MM.1S (cell line): ENCODE data around the gene CHFR.
"Not testable (repeated sequence)": the region's sequence is repeated elsewhere in the genome, so short reads cannot be mapped to it uniquely, and the experiment has no call there.

Source experiments
- DNase-seq: peaks from one replicate; pipeline ENCODE4 v3.0.0-alpha.2; 2015
- H2AFZ ChIP-seq: fragments of 300-600 bp; sonication (generic); 2 replicates; pipeline ENCODE4 v1.6.0; 2016; ENCODE audit warnings: antibody characterized with exemption, low read length
- H3F3A ChIP-seq: fragments of 300-600 bp; sonication (generic); 2 replicates; pipeline ENCODE4 v1.6.1; 2016; ENCODE audit warnings: mild to moderate bottlenecking, antibody characterized with exemption, low read length, moderate library complexity, mixed read lengths; ENCODE audit not compliant: insufficient read depth
- H3K27ac ChIP-seq: fragments of 300-600 bp; sonication (generic); 2 replicates; pipeline ENCODE4 v1.5.1; 2016; ENCODE audit warnings: mild to moderate bottlenecking, low read length
- H3K27me3 ChIP-seq: fragments of 300-600 bp; sonication (generic); replicated peaks from 2 replicates; pipeline ENCODE4 v1.6.0; 2016; ENCODE audit warnings: low read length; ENCODE audit not compliant: insufficient read depth
- H3K36me3 ChIP-seq: fragments of 300-600 bp; sonication (generic); replicated peaks from 2 replicates; pipeline ENCODE4 v1.6.1; 2016; ENCODE audit warnings: mild to moderate bottlenecking, low read length, mixed read lengths; ENCODE audit not compliant: insufficient read depth
- H3K4me1 ChIP-seq: fragments of 300-600 bp; sonication (generic); 2 replicates; pipeline ENCODE4 v1.6.1; 2016; ENCODE audit warnings: low read length, mixed read lengths
- H3K4me2 ChIP-seq: fragments of 300-600 bp; sonication (generic); 2 replicates; pipeline ENCODE4 v1.6.0; 2016; ENCODE audit warnings: low read depth, low read length
- H3K4me3 ChIP-seq: fragments of 300-600 bp; sonication (generic); 2 replicates; pipeline ENCODE4 v1.5.1; 2016; ENCODE audit warnings: low read length, mixed read lengths
- H3K79me2 ChIP-seq: fragments of 300-600 bp; sonication (generic); 2 replicates; pipeline ENCODE4 v1.6.1; 2016; ENCODE audit warnings: mixed run types, low read length, mixed read lengths
- H3K9ac ChIP-seq: fragments of 300-600 bp; sonication (generic); 2 replicates; pipeline ENCODE4 v1.6.1; 2016; ENCODE audit warnings: low read length, mixed read lengths
- H3K9me2 ChIP-seq: fragments of 300-600 bp; sonication (generic); replicated peaks from 2 replicates; pipeline ENCODE4 v1.6.1; 2016; ENCODE audit warnings: mild to moderate bottlenecking, low read length, mixed read lengths; ENCODE audit not compliant: insufficient read depth
- H3K9me3 ChIP-seq: fragments of 300-600 bp; sonication (generic); replicated peaks from 2 replicates; pipeline ENCODE4 v1.6.1; 2016; ENCODE audit warnings: mild to moderate bottlenecking, low read length, mixed read lengths; ENCODE audit not compliant: insufficient read depth
- H4K20me1 ChIP-seq: fragments of 300-600 bp; sonication (generic); 2 replicates; pipeline ENCODE4 v1.6.1; 2016; ENCODE audit warnings: mild to moderate bottlenecking, low read length, moderate library complexity, mixed read lengths; ENCODE audit not compliant: insufficient read depth
- CTCF ChIP-seq: fragments of 300-600 bp; sonication (generic); IDR thresholded peaks from 2 replicates; pipeline ENCODE4 v1.5.1; 2016; ENCODE audit warnings: antibody characterized with exemption, low read length, mixed read lengths
- EZH2 ChIP-seq: fragments of 300-600 bp; sonication (generic); optimal IDR thresholded peaks from 2 replicates; pipeline ENCODE3; 2017; ENCODE audit warnings: low read depth, mild to moderate bottlenecking, antibody characterized with exemption, low read length, mixed read lengths
- EZH2phosphoT487 ChIP-seq: fragments of 300-600 bp; sonication (generic); IDR thresholded peaks from 2 replicates; pipeline ENCODE4 v1.6.1; 2018; ENCODE audit warnings: antibody characterized with exemption, low read length

CHFR gene

DNA sequence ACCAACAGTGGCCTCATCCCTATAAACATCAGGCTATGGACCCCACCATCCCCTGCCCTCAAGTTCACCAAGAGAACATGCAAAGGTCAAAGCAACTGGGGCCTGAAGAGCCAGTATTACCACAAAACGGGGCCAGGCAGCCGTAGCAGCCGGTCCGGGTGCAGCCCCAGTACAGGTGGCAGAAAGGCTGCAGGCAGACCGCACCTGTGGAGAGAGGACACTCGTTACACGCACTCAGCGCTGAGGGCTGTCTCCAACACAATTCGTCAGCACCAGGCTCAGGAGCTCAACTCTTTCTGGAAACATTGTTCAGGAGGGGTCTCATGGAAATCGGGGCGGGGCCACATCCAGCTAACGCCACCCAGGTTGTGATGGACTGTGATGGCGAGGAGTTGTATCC, 38.9 kb downstream of the CHFR start:
- no peak overlapping the region for H3K4me2 ChIP-seq
- no peak overlapping the region for H3K27ac ChIP-seq

DNA sequence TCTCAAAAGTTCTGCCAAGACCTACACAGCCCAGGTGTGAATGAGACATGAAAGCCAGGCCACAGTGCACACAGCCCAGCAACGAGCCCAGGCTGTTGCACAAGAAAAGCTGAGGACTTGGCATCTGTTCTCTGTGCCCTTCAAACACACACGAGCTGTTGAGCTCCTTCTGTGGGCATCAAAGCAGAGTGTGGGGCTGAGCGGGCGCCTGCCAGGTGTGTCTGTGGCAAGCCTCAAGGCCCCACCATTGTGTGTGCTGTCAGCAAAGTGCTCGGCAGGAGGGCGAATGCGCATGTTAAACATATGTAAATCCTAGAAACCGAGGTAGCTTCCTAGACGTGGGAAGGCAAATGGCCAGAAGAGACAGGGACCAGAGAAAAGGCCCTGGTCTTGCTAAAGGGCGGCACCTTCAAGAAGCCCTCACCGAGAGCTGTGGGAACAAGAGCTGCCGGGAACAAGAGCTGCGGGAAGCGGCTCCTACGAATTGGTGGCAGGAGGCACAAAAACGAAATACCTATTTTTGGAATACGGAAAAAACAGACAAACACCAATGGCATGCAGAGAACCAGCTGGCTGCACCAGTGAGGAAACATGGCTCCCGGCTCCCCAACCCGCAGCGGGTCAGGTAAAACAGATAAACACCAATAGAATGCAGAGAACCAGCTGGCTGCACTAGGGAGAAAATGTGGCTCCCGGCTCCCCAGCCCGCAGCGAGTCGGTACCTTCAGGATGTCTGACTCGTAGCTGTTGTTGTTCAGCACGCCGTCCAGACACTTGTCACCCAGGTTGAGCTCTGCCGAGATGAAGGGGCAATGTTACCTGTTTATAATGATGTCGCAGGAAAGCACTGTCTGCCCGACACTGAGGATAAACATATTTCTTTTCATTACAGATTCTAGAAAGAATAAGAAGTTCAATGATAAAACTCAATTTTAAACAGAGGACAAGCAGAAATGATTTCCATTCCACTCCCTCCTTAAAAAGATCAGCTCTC, 39.7 kb downstream of the CHFR start:
- no peak overlapping the region for H3K4me3 ChIP-seq
- no peaks in the 10 kb centered on the region for H3K9me3 ChIP-seq
- H3K4me2 ChIP-seq: no peak overlapping the region
- no peak overlapping the region for H3K9ac ChIP-seq
- H3F3A ChIP-seq: no peaks in the 10 kb centered on the region
- TF ChIP-seq EZH2phosphoT487: no peak
- H3K27me3 ChIP-seq: no peaks in the 10 kb centered on the region
- H3K36me3 ChIP-seq: no peaks in the 10 kb centered on the region
- no peak for DNase-seq
- no peaks in the 10 kb centered on the region for H3K79me2 ChIP-seq
- no peaks in the 10 kb centered on the region for H3K4me1 ChIP-seq
- H3K9me2 ChIP-seq: no peaks in the 10 kb centered on the region
- no peak overlapping the region for H2AFZ ChIP-seq
- H3K27ac ChIP-seq: no peak overlapping the region
- H4K20me1 ChIP-seq: no peaks in the 10 kb centered on the region

More for the DNA sequence above, 38.9 kb downstream of the CHFR start:
- Histone ChIP-seq H3K9me2 (no peaks in the 10 kb centered on the region), H2AFZ (no peak overlapping the region), H3K9me3 (no peaks in the 10 kb centered on the region), H3K9ac (no peak overlapping the region), H3K27me3 (no peaks in the 10 kb centered on the region), H3K4me1 (no peaks in the 10 kb centered on the region), H3K4me3 (no peak overlapping the region), H3F3A (no peaks in the 10 kb centered on the region), H4K20me1 (no peaks in the 10 kb centered on the region), H3K79me2 (no peaks in the 10 kb centered on the region), H3K36me3 (no peaks in the 10 kb centered on the region)
- TF ChIP-seq EZH2phosphoT487 (no peak), CTCF (no peak), EZH2 (no peak)
- no peak for DNase-seq

GRCh38 chr12:132844681-132845080, 42.7 kb downstream of the CHFR start:
- H3K27me3 ChIP-seq, H3K27ac ChIP-seq, H3K4me1 ChIP-seq, H3K4me2 ChIP-seq, H3K9me3 ChIP-seq, H3F3A ChIP-seq, DNase-seq, H3K9me2 ChIP-seq, H2AFZ ChIP-seq, H3K9ac ChIP-seq, H3K4me3 ChIP-seq, H3K36me3 ChIP-seq, H4K20me1 ChIP-seq, H3K79me2 ChIP-seq: not testable (repeated sequence)

GRCh38 chr12:132842449-132843045, 44.9 kb downstream of the CHFR start:
- no peak overlapping the region for H2AFZ ChIP-seq
- H3K27me3 ChIP-seq: no peaks in the 10 kb centered on the region
- no peak overlapping the region for H3K4me3 ChIP-seq
- no peaks in the 10 kb centered on the region for H4K20me1 ChIP-seq
- H3K4me1 ChIP-seq: no peaks in the 10 kb centered on the region
- TF ChIP-seq EZH2phosphoT487: no peak
- no peak for TF ChIP-seq EZH2
- no peak for TF ChIP-seq CTCF
- H3K4me2 ChIP-seq: no peak overlapping the region
- H3K36me3 ChIP-seq: no peaks in the 10 kb centered on the region
- H3K9me2 ChIP-seq: no peaks in the 10 kb centered on the region
- no peaks in the 10 kb centered on the region for H3F3A ChIP-seq
- H3K9ac ChIP-seq: no peak overlapping the region
- no peaks in the 10 kb centered on the region for H3K9me3 ChIP-seq
- H3K27ac ChIP-seq: no peak overlapping the region
- H3K79me2 ChIP-seq: no peaks in the 10 kb centered on the region
- no peak for DNase-seq
